Panc1 (cell line): ENCODE data around the gene MPRIP.

Source experiments
- CTCF ChIP-seq: fragments of 450-650 bp; IDR thresholded peaks from 2 replicates; pipeline ENCODE4 v1.5.1; 2017; ENCODE audit warnings: mild to moderate bottlenecking
- POLR2AphosphoS5 ChIP-seq: IDR thresholded peaks from 2 replicates; pipeline ENCODE4 v1.6.1; 2012; ENCODE audit warnings: mild to moderate bottlenecking, low read depth, low read length, moderate library complexity
- REST ChIP-seq, 2 experiments: IDR thresholded peaks; 2 replicates each; pipeline ENCODE4 v1.6.1; 2011 to 2012; ENCODE audit warnings: low read depth in 2 of 2, control low read depth in 1 of 2, low read length in 1 of 2, mild to moderate bottlenecking in 1 of 2, moderate library complexity in 1 of 2; ENCODE audit not compliant: insufficient read depth in 1 of 2
- SIN3A ChIP-seq: IDR thresholded peaks from 2 replicates; pipeline ENCODE4 v1.6.1; 2012; ENCODE audit warnings: low read depth, mild to moderate bottlenecking, low read length, moderate library complexity, borderline replicate concordance; ENCODE audit not compliant: insufficient read depth
- TCF7L2 ChIP-seq: IDR thresholded peaks from 2 replicates; pipeline ENCODE4 v1.6.1; 2011; ENCODE audit warnings: mild to moderate bottlenecking, low read depth, low read length, inconsistent platforms

GRCh38 chr17:17151962-17152361 is 109.7 kb downstream of the MPRIP start:
- TF ChIP-seq CTCF (no peak), POLR2AphosphoS5 (no peak), TCF7L2 (no peak), SIN3A (no peak), REST (IDR thresholded peaks at IDR 0.05; ENCODE audit: insufficient read depth in 1 of 2, low read depth in 2 of 2, low read length in 1 of 2) (no peak)
